NCI-H2171 (cell line): Measurements from ENCODE around the gene DNAJC24.

Experiments
- DNase-seq: peaks from one replicate; lab custom pipeline; 2025; lab: John Stamatoyannopoulos, UW

The DNAJC24 gene

DNA sequence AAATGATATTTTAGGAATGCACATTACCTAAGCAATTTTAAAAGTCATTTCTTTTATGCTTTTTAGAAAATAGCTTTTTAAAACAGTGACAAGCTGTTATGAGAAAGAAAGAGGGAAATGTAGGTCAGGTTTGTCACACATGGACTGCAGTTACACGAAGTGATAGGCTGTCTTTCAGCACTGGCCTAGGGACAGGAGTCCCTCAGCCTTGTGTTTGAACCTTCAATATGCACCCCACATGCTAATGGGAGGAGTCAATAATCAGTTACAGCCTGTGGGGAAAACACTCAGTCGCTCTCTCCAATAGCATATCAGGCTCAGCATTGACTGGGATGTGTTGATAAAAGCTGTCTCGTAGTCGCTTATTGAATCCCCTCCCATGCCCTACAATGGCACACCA is 45.8 kb downstream of the DNAJC24 start:
- no peak for DNase-seq

DNA sequence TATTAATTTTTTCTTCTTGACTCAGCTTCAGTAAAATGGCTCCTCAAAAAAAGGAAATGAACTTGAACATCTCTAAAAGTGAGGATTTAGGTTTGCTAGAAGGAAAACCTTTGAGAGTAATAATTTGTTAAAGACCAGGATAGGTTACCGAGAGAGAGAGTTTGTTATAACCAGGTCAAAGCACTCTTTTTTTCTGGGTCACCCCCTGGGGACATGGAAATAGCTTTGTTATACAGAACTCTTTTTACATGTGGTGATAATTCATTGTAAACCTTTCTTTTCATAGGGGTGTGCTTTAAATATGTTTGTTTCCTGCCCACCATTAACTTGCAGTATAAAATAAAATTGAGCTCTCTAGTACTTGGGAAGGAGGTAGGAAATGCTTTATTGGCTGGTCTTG is 47.7 kb downstream of the DNAJC24 start:
- DNase-seq: no peak

DNA sequence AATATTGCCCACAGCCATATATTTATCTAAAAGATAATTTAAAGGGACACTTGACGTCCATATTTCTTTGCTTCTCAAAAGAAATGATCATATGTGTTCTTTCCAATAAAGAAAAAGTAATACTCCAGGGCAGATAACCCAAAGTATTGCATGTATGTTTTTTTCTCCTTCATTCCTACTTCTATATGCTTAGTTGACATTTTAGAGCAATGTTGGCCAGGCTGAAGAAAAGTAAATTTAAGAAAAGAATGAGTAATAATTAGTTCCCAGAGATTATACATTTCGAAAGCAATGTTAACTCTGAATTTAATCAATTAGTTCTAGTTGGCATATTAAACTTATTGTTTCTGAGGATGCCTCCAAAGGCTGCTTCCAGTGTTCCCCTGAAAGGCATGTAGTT is 48.2 kb downstream of the DNAJC24 start:
- DNase-seq: no peak

DNA sequence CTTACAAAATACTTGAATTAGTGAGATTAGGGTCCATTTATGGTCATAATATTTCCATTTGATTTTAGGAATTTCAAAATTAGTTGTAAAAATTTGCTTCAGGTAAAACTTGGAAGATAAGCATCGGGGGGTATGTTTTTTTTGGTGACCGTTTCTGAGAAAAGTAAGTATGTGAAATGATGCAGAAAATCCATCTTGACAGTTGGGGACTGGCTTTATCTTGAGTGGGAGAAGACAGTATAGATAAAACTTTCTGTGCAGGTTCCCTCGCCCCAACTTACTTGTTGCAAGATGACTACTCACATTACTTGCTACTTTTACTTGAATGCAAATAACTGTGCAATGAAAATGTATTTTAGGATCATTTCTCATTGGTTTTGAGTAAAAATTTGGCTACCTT is 49.5 kb downstream of the DNAJC24 start:
- DNase-seq: no peak

DNA sequence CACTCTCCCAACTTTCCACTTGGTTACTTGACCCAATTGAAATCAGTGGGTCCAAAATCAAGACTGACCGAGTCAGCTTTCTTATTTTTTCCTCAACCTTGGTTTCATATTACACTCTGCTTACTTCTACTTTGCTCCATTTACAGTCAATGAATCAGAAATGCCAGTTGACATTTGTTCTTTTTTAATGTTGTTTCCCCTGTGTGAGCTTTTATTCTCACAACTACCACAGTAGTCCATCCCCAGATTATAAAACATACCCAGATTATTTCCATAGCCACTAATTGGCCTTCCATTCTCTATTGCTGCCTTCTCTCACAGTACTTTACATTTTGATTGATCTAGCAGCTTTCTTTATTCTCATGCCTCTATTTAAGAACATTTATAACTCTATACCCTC is 50.0 kb downstream of the DNAJC24 start:
- no peak for DNase-seq

DNA sequence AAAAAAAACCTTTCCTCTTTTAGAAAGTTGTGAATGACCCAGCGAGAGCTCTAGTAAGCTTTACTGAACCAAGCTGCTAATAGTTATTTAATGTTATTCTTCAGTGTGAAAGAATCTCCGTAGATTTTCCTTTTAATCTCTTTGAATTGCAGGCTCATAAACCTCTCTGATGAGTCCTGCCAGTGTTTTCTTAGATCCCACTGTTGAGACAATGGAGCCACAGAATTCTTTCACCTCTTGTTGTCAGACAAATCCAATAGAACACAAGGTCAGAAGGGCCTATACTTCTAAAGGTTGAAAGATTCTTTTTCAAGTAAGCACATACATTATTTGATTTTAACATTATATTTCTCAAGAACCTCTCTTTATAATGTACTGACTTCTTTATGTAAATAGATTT is 52.2 kb downstream of the DNAJC24 start:
- DNase-seq: no peak

DNA sequence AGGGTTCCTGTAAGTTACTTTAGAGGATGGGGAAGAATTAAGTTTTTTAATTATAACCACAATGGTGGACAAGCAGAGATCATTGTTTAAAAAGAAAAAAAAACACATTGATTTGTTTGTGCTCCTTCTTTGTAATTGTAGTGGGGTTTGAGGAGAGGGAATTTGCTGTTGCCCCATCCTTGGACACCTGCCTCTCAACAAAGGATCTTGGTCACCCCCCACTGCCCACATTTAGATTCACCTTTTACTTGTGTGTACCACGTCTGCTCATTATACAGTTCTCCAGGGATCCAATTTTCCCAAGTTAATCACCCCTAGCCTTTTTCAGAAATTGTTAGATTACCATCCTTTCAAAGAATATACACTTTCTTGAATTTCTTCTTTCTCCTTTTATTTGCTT is 53.0 kb downstream of the DNAJC24 start:
- DNase-seq: no peak

DNA sequence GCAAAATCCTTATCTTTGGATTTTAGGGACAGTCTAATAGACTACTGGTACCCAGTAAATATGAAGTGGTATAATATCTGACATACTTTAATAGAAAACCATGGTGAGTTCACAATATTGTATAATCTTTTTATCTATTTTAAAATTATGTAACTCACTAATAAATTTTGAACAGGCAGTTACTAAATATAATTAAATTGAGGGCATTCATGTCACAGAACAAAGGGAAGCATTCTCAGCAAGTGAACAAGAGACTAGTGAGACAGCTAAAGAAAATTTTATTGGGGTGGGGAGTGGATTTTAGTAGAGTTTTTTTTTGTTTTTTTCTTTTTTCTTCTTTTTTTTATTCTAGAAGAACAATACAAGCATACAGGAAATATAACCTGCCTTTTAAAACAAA is 55.0 kb downstream of the DNAJC24 start:
- no peak for DNase-seq

DNA sequence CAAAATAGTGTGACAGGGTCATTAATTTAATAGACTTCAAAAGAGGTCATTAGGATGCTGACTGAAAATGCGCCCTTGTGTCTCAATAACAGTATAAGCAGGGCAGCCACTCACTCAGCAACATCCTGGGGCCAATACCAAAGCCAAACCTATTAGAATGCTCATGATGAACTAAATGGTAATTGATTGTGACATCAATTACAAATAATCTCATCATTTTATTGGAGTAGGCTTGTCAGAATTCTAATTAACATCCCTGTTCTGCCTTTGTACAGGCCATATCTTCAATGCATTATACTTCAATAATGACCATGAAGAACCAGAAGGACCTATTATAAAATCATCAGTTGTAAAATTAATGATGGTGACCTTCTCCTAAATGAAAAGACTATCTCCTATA is 64.2 kb downstream of the DNAJC24 start:
- DNase-seq: no peak

DNA sequence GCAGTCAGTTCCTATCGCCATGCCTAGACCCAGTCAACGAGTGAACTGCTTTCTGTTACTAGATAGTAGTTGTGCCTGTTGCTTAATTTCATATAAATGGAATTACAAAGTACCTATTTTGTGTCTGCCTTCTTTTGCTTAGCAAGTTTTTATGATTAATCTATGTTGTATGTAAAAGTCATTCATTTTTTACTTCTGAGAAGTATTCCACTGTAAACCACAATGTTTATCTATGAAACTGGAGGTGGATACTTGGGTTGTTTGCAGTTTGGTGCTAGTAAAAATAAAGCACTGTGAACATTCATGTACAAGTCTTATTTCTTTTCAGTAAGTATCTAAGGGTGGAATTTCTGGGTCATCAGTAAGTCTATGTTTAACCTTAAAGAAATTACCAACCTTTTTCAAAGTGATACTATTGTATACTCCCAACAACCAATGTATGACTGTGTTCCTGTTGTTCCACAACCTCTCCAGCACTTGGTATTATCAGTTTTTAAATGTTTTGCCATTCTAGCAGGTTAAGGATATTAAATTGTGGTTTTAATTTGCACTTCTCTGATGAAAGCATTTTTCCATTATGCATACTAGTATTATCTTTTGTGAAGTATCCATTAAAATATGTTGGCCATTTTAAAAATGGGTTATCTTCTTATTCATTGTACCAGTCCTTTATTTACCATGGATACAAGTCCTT is 68.2 kb downstream of the DNAJC24 start:
- DNase-seq: no peak

DNA sequence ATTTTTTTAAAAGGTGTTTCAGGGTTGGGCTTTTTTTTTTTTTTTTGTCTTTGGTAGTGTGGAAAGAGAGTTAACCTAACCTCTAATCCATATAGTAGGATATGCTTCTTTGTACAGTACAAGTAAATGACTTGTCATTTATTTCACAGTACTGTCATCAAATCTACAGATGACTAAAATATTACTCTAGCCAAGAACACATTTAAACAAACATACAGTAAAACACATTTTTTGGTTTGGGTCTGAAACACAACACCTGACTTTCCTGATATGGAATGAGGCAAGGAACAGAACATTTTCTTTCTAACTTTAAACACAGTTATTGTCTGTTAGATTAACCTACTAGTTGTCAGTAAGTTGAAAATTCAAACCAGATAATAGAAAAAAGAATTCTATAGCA is 71.6 kb downstream of the DNAJC24 start:
- no peak for DNase-seq

DNA sequence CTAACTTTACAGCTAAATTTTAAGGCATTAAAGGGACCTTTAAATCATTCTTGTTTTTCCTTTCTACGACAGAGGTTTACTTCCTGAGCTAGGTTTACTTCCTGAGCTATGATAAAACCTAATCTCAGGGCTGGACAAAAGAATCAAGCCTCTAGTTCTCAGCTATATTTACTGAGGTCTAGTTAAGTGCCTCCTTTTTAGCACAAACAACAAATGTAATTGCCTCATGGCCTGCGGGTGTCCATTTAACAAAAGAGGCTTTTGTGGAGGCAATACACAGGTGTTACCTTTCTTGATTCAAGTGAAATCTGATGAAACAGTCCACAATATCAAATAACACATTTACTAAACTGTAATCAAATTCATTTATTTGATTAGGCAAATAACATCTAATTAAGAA is 72.4 kb downstream of the DNAJC24 start:
- DNase-seq: no peak

DNA sequence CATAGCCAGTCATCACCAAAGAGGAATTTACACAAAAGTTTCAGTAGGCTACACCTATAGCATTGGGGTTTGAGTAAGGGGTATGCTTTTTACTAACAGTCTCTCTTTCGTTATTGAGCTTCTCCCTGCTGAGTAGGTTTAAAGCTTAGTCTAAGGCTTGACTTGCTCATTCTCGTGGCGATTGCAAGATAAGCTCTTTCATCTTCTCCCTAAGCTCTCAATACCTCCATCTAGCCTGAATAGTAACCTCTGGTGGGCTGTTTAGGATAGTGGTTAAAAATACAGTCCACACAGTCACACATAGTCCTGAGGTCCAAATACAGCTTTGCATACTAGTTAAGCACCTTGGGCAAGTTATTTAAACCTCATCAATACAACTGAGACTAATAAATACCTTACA is 74.1 kb downstream of the DNAJC24 start:
- no peak for DNase-seq

DNA sequence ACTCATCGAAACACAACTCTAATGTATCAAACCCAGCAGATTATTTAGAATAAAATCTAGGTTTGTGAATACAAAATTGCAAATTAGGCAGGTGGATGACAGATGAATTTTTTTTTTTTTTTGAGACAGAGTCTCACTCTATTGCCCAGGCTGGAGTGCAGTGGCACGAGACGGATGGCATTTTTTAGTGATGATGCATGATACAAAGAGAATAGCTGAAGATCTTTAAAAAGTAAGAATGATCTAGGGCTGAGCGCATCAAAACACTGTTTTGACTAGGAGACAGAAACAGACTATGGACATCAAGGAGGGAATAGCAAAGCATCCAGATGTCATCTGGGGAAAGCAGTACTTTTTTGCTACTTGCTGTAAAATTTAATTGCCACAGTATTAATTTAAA is 76.0 kb downstream of the DNAJC24 start:
- DNase-seq: no peak

DNA sequence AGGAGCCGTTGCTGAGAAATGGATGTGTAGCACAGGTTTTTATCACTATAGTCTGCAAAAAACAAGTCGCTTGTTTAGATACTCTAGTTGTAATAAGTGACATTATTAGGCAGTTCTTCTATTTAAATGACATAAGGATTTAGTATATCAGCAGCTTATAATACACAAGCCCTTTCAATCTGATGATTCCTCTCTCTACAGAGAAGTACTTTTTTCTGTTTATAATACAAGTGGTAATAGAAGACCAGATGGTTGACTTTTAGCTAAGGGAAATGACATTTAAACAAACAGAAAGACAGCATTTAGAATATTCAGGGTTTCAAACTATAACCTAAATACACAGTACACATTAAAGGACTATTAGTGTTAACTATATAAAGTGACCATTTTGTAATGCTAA is 79.4 kb downstream of the DNAJC24 start:
- no peak for DNase-seq

DNA sequence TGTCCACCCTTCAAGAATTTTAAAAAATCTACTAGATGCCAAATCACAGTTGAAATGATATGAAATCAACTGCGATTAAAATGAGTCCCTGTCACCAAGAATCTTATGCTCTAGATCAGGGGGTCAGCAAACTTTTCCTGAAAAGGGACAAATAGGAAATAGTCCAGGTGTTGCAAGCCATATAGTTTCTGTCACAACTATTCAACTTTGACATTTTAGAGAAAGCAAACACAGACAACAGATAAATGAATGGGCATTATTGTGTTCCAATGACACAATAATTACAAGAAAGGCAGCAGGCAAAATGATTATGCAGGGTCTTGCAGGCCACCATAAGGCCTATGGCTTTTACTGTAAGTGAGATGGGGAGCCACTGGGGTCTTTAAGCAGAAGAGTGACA is 81.2 kb downstream of the DNAJC24 start:
- no peak for DNase-seq

DNA sequence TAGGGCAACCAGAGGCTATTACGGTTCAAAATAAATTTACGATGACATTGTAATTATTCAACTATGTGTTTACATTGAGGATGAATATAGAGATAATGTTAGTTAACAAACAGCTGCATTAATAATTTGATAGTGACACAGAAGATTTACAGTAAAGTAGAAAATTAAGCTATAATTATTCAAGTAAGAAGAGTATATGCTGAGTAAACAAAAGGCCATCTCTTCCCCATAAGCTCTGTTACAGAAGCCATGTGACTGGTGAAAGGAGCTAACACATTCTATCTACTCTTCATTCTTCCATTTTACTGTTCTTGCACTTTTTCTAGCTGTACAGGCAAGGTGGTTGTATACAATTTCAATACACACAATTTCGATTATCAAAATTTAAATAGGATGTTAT is 85.5 kb downstream of the DNAJC24 start:
- no peak for DNase-seq

DNA sequence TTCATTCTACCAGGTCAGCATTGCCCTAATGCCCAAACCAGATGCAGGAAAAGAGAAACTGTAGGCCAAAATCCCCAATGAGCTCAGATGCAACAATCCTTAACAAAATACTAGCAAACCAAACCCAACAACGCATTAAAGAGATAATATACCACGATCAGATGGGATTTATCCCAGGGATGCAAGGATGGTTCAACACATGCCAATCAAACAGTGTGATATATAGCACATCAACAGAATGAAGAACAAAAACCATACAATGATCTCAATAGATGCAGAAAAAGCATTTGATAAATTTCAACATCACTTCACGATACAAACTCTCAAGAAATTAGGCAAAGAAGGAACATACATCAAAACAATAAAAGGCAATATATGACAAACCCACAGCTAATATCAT is 94.8 kb downstream of the DNAJC24 start:
- no peak for DNase-seq

DNA sequence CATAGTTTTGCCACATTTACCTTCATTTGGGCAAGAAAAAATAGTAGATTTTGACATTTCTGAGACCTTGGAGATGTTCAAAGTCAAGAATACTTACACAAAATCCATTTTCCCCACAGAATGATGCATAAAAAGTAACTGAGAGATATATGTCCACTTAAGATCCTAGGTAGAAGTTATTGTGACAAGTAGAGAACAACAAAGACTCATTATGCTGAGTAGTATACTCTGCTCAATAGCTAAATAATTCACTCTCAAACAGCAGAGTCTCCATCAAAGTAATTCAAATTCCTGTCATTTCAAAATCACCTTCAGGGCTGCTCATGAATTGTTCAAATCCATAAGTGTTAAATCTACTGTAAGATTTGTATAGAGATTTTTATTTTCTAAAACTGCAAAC is 104.4 kb downstream of the DNAJC24 start:
- no peak for DNase-seq

DNA sequence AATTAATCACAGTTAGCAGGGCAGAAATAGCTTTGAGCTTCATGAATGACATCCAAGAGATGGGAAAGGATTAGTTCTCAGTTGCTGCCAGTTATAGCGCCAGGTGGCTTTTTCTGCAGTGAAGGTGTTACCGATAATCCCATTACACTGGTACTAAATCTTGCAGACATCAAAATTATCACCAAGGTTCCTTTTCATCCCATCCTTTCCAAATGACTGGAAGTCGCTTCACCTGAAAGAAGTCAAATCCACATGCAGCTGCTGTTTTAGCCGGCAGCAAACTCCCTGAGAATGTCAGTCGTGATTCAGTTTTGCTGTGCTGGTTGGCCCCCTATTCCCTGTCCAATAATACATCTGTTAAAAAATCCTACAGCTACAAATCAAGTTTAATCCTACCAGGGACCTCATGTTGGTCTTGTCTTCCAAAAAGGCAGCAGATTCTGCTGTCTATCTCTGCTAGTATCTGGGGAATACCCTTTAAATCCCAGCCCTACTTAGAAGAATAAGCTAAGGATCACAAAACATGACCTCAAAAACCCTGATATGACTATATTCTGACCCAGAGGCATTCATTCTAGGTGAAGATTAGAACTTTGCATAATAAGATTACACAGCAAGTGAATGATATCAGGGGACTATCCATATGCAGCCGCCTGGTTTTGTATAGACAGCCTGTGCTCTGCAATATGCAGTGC is 108.0 kb downstream of the DNAJC24 start:
- no peak for DNase-seq

DNA sequence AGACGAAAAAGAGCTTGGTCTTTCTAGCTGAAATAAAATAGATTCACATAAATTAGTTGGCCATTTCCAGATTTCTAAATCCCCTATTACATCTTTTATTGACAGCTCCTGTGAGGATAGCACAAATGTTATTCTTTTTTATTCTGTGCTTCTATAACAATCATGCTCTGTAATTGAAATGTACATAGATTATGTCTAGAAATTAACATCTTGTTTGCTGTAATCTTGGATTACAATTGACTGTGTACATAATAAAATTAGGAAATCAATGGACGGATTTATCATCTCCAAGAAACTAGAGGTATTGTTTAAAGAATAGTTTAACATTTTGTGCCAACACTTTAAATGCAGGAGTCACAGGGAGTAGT is 108.5 kb downstream of the DNAJC24 start:
- DNase-seq: no peak

DNA sequence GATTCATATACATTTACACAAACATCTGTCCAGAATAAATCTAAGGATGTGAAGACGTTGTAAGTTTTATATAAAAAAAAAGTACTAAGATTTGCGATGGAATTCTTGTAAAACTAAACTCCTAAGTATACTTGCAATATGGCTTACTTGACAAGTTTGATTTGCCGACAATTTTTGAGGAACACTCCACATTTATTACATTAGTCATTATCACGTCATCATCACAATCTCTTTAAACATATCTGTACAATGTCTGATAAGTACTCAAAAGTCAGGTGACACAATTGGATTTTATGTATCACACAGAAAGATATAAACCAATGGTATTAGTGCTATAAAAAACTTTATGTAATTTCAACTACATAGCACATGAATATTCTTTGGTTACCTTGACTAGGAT is 109.4 kb downstream of the DNAJC24 start:
- DNase-seq: no peak

DNA sequence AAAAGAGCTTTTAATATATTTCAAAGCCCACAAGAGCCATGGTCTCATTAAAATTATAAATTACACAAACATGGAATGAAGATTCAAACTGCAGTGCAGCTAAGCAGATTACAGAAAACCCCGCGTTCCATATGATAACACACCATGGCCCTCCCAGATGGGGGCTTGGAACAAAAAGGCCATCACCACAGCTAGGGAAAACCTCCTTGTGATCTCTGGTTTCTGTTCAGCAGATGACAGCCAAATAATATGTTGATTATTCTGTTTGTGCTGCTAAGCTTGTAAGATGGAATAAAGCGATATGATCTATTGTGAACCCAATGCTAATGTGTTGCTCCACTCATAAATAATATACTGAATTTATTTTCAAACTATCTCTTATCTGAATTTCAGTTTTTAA is 111.3 kb downstream of the DNAJC24 start:
- no peak for DNase-seq
